T1000 (cell line): ENCODE data around the gene ARHGEF33.

Experiments used
- DNase-seq: peaks from one replicate; lab custom pipeline; 2025; ENCODE audit warnings: mixed read lengths; lab: John Stamatoyannopoulos, UW

Gene ARHGEF33

DNA sequence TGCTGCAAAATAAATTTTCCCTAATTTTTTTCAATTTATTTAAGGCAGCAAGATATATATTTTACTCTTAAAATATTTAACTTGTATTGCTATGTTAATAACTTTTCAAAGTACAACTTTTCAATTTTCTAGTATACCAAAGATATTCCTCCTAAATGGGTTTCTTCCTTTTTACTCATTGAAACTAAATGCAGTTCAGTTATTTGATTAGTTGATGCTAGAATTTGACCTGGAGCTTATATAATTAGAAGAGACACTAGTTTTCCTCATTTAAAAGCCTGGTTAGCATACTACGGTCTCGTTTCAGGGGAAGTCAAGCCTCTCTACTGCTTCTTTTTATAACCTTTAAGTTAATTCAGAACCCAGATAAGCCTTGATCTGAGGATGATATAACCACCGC lies at the start of gene ARHGEF33:
TSS of gene ARHGEF33 (plus strand) at position 301 of the 400 bp plus-strand sequence. CDS start 29,573 bp downstream, outside the sequence.
- no peak for DNase-seq

GRCh38 chr2:38850045-38850444 lies 39.6 kb upstream of the ARHGEF33 start:
- DNase-seq: no peak

DNA sequence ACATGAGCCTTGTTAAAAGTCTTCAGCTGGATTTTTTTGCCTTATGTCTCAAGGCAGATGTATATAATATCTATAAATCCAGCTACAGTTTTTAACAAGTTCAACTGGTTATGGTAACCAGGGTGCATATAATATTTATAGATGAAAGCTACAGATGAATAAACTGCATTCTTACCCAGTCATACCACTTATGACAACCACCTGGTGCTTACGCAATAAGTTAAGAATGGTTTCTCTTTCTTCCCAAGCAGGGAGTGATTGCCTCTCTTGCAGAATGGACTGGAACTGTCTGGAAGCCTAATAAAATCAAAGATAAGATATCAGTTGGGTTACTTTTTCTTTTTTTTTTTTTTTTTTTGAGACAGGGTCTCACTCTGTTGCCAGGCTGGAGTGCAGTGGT lies 33.5 kb upstream of the ARHGEF33 start:
- DNase-seq: no peak

GRCh38 chr2:38862476-38862875 lies 27.2 kb upstream of the ARHGEF33 start:
- no peak for DNase-seq

- DNase-seq: no peak
Measured at GRCh38 chr2:38863061-38863695, 26.5 kb upstream of the ARHGEF33 start.

DNA sequence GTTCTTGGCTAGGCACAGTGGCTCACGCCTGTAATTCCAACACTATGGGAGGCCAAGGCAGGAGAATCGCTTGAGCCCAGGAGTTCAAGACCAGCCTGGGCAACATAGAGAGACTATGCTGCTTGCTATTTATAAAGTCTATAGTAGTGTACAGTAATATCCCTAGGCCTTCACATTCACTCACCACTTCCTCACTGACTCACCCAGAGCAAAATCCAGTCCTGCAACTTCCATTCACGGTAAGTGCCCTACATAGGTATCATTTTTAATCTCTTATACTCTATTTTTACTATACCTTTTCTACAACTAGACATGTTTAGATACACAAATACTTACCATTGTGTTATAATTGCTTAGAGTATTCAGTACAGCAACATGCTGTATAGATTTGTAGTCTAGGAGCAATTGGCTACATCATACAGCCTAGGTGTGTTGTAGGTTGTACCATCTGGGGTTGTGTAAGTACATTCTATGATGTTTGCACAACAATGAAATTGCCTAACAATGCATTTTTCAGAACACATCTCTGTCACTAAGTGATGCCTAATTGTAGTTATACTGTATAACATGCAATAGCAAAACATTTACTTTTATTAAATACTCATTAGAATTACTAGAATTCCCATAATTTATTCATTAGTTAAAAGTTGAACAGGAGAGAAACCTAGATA lies 22.8 kb upstream of the ARHGEF33 start:
- no peak for DNase-seq

- DNase-seq: no peak
Measured at GRCh38 chr2:38871432-38871831, 18.2 kb upstream of the ARHGEF33 start.

DNA sequence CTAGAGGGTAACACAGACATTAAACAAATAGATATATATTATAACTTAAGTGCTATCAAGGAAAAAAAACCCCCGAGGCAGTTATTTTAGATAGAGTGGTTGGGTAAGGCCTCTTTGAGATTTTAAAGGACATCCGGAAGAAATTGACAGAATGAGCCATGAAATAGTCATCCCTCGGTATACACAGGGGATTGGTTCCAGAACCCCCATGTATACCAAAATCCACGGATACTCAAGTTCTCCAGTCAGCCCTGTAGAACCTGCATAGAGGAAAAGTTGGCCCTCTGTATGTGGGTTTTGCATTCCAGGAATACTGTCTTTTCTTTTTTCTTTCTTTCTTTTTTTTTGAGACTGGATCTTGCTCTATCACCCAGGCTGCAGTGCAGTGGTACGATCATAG lies 15.9 kb upstream of the ARHGEF33 start:
- no peak for DNase-seq

DNA sequence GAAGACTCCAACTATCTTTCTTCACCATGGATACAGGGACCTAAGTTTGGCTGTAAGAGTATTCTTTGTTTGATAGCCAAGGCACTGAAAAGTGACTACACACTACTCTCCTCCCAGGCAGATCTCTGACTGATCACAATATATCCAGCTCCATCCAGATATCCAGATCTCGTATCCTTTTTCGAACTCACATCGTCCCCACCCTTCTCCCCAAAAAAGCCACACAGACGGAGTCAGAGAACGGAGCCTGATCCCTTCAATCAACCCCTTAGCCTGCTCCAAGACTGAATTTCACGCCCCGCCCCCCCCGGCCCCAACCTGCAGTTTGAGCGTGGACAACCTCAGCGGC lies 14.5 kb upstream of the ARHGEF33 start:
- DNase-seq: no peak

GRCh38 chr2:38875576-38876367 lies 13.9 kb upstream of the ARHGEF33 start, which contains the start of the genes DHX57 and MORN2:
DHX57 (minus strand) TSS chr2:38875934; CDS start chr2:38868405, 7,529 bp downstream.
MORN2 (plus strand) TSS chr2:38875976.
- DNase-seq: peak; percentile 60

DNA sequence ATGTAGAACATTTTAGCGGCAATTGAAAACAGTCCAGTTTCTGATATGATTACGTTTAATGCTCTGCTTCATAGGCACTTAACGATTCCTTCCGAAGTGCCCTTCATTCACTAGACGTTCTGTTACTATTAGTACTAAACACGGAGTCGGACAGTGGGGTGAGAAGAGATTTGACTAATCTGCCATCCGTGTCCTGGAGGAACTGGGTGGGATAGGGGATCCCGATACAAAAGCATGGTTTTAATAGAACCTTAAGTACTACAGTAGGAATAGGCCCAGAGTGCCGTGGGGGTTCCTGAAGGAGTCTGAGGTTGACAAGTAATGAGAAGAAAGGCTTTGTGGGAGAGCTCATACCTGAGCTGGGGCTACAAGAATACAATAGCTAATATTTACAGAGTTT lies 13.3 kb upstream of the ARHGEF33 start:
- no peak for DNase-seq

DNA sequence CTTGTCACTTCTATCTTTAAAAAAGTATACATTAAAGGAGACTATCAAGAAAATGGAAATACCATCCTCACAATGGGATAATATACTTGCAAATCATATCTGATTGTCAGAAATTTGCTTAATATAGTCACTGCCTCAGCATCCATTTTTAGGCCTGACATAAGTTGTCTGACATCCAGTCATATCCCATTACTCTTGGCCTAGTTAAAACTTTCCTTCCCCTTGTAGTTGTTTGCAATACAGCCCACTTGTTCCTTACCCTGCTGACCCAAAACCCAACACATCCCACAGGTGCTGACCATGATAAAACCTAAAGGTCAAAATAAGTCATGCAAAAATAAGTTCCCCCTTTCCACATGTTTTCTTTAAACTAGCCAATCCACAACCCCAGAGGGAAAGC lies 3.6 kb upstream of the ARHGEF33 start:
- DNase-seq: no peak

- no peak for DNase-seq
Measured at GRCh38 chr2:38887347-38887746, 2.3 kb upstream of the ARHGEF33 start.

DNA sequence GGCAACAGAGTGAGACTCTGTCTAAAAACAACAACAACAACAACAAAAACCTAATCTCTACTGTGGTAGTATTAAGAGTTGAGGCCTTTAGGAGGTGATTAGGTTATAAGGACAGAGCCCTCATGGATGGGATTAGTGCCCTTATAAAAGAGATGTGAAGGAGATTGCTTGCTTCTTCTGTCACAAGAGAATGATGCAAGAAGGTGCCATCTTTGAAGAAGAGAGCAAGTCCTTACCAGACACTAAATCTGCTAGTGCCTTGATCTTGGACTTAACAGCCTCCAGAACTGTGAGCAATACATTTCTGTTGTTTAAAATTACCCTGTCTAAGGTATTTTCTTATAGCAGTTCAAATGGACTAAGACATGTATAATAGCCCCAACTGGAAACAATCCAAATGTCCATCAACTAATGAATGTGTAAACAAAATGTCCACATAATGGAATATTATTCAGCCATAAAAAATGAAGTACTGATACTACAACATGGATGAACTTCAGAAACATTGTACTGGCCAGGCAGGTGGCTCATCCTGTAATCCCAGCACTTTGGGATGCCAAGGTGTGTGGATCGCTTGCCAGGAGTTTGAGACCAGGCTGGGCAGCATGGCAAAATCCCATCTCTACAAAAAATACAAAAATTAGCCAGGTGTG lies 1.6 kb upstream of the ARHGEF33 start:
- no peak for DNase-seq

DNA sequence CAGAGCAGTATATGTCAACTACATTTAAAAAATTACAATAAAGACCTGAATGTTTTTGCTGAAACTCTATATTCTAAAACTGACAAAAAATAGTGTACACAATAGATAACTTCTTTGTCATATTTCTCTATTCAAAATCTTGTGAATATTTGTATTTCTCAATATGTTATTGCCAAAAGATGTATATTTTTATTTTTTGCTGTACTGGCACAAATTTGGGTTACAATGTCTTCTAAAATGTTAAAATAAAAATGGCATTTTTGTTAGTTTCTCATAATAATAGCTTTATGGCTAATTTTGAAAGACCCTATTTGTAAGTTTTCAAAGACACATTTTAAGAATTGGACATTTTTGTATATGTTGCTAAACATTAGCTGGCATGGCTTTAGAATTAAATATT lies 630 bp upstream of the ARHGEF33 start:
- no peak for DNase-seq

GRCh38 chr2:38892819-38893218 lies 3.1 kb downstream of the ARHGEF33 start:
- DNase-seq: no peak

DNA sequence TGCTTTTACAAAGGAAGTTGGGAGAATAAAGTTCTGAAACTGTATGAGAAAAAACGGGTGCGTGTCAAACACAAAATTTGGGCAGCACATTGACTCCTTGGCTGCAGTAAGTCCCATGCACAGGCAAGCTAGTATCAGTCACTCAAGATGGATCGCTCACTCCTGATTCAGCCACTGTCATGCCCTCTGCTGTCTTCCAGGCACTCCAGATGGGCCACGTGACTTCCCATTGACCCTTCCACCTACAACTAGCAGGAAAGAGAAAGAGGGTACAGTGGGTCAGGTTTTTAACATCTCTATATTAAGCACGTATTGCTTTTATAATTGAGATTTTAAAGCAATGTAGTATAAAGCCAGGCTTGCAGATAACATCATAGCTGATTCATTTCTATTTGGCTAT lies 8.6 kb downstream of the ARHGEF33 start:
- no peak for DNase-seq

- DNase-seq: no peak
Measured at GRCh38 chr2:38900726-38901125, 11.1 kb downstream of the ARHGEF33 start.

DNA sequence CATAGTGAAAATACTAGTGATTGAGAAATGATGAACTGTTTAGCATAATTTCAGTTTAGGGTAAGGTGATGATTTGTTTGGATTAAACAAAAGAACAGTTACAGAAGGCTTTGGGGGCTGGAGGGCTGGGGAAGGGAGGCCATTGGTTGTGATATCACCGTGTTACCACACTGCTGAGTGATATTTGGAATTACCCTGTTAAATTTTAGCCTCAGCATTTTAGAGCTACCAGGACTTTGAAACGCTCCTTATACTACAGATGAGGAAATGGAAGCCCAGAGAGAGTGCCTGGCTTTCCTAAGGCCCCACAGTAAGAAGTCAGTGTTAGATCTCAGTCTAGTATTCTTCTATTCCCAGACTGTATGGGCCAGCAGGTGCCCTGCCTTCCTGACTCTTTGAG lies 15.6 kb downstream of the ARHGEF33 start:
- no peak for DNase-seq

DNA sequence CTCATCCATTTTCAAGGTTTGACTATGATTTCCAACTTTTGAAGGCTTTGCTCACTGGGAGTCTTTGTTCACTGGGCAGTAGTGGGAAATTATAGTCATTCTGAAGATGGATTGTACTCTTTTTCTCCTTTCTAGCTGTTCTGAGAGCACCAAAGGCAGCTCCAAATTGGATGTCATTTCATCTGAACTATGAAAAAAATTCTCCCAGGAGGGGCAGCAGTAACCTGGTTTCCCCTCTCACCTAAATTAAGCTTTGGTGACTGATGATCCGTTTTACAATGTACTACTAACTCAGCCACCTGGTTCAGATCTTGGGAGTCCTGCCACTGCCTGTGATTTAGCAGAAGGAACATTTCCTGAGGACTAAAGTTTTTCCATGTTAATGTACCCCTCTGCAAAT lies 17.6 kb downstream of the ARHGEF33 start:
- DNase-seq: no peak

DNA sequence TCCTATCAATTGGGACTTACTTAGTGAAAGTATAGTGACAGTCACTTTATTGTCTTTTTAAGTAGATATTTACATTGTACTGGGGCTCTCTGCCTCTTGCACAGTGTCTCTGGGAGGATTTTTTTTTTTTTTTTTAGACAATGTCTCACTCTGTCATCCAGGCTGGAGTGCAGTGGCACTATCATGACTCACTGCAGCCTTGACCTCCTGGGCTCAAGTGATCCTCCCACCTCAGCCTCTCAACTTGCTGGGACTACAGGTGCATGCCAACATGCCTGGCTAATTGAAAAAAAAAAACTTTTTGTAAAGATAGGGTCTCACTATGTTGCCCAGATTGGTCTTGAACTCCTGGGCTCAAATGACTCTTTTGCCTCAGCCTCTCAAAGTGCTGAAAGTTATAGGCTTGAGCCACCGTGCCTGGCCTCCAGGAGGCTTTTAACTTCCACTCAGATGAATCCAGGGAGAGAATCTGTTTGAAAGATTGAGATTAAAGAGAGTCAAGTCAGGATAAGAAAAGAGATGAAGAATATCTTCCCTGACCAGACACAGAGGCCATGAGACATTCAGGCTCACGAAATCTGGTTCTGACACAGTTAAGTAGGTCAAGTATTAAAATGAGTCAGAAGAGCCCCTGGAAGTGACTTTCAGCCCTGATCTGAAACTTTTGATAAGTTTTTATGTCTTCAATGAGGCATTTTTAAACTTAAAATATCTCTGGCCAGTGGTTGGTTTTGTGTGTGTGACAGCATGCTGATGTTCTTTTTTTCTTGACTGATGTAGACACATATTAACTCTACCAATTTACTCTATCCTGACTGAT lies 18.3 kb downstream of the ARHGEF33 start:
- no peak for DNase-seq

DNA sequence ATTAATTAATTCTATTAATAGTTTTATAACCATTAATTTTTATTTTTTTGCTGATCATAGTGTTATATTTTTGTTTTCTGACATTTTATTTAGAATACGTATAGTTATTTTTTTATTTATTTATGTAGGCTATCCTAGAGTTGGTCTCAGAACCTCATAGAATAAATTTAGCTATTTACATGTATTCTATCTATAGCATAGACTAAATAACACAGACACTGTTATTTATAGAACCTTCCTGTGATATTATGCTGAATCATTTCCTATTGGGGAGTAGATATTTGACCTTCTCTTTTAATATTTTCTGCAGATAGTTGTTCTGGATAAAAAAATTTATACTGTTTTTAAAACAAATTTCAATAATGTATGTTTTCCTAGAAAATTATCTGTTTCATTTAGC lies 20.2 kb downstream of the ARHGEF33 start:
- DNase-seq: no peak
